ENCODE results near the gene REPS1. TPM values are rescaled to one million over a fixed set of nuclear protein-coding genes. Genes with fewer than 3 reads are reported as not detected.

REPS1 gene
- total RNA-seq (10 to 100 TPM; 41.2 to 75.7 (median 61.6) TPM), polyA plus RNA-seq (10 to 100 TPM; 17.2 to 31.5 (median 26.5) TPM)
- long read RNA-seq, donor 1 = 0 reads
- long read RNA-seq, donor 2, full-length matches to known transcripts = 3 of 3 reads
- long read RNA-seq, donor 2, partial matches to known transcripts = 0 of 3 reads
- long read RNA-seq, donor 2, other reads (novel, unspliced or antisense) = 0 of 3 reads

- WGBS, 5 donors = 0 to 1% (median 0%) methylated on average over 31 to 105 of the region's 105 CpGs
- H3K4me3 ChIP-seq = peak within 1 kb of the TSS; percentile 66 to 88 (median 76)
- intact Hi-C loops (cut with DNase I; ENCODE audit: low total_unique reads) = loop anchor here (5.0 kb wide), 1 partner anchor 171 kb away; no protein-coding TSS in a partner anchor
- DNase-seq = peak; percentile 98
- H3K9me3 ChIP-seq = no peaks in the 10 kb centered on the region
- no peak for TF ChIP-seq POLR2A (IDR thresholded peaks at IDR 0.05)
- peak; percentile 93 to 96 (median 93) for TF ChIP-seq POLR2AphosphoS5 (IDR thresholded peaks at IDR 0.05)
- TF ChIP-seq, protein P1, sequence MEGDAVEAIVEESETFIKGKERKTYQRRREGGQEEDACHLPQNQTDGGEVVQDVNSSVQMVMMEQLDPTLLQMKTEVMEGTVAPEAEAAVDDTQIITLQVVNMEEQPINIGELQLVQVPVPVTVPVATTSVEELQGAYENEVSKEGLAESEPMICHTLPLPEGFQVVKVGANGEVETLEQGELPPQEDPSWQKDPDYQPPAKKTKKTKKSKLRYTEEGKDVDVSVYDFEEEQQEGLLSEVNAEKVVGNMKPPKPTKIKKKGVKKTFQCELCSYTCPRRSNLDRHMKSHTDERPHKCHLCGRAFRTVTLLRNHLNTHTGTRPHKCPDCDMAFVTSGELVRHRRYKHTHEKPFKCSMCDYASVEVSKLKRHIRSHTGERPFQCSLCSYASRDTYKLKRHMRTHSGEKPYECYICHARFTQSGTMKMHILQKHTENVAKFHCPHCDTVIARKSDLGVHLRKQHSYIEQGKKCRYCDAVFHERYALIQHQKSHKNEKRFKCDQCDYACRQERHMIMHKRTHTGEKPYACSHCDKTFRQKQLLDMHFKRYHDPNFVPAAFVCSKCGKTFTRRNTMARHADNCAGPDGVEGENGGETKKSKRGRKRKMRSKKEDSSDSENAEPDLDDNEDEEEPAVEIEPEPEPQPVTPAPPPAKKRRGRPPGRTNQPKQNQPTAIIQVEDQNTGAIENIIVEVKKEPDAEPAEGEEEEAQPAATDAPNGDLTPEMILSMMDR (IDR thresholded peaks at IDR 0.05 in 8 of 11, conservative IDR thresholded peaks at IDR 0.05 in 3 of 11) = peak; percentile 76 to 99 (median 96)
- H3K27ac ChIP-seq = peak within 1 kb of the TSS; percentile 86 to 96 (median 92)
- no peaks in the 10 kb centered on the region for H3K36me3 ChIP-seq
- H3K4me1 ChIP-seq = peaks cover 23 to 58% (median 51%) of the 10 kb centered on the region in 6 donors
- no peaks in the 10 kb centered on the region for H3K27me3 ChIP-seq (replicated peaks in 1 of 7)
Measured at GRCh38 chr6:138987643-138988468, at the start of gene REPS1. Gene REPS1 (minus strand): TSS chr6:138988253. CDS start chr6:138987682, 571 bp downstream.

- H3K27ac ChIP-seq = no peak overlapping the region
- no peaks in the 10 kb centered on the region for H3K27me3 ChIP-seq (replicated peaks in 1 of 7)
- H3K4me3 ChIP-seq = no peak overlapping the region
- TF ChIP-seq, protein P1 (IDR thresholded peaks at IDR 0.05 in 8 of 11, conservative IDR thresholded peaks at IDR 0.05 in 3 of 11) = no peak
- TF ChIP-seq POLR2A (IDR thresholded peaks at IDR 0.05) = no peak
- TF ChIP-seq POLR2AphosphoS5 (IDR thresholded peaks at IDR 0.05) = no peak
- H3K36me3 ChIP-seq = peaks cover 2 to 96% (median 40%) of the 10 kb centered on the region in 6 donors
- intact Hi-C loops (cut with DNase I; ENCODE audit: low total_unique reads) = no loop called here
- peaks cover 0 to 26% (median 9%) of the 10 kb centered on the region in 6 donors for H3K4me1 ChIP-seq
- no peaks in the 10 kb centered on the region for H3K9me3 ChIP-seq
- no peak for DNase-seq
- 90 to 95% (median 91%) methylated on average over 5 of the region's 5 CpGs for WGBS, 5 donors
Measured at GRCh38 chr6:139037490-139037889, 49.4 kb upstream of the REPS1 start.

- H3K27ac ChIP-seq = peak overlapping the region in 7 of 8 donors; percentile 88 to 97 (median 92)
- H3K4me1 ChIP-seq = peaks cover 8 to 80% (median 38%) of the 10 kb centered on the region in 6 donors
- DNase-seq = no peak
- H3K4me3 ChIP-seq = peak overlapping the region; percentile 89 to 98 (median 98)
- H3K27me3 ChIP-seq (replicated peaks in 1 of 7) = no peaks in the 10 kb centered on the region
- 19 to 32% (median 24%) methylated on average over 9 of the region's 9 CpGs for WGBS, 5 donors
- H3K36me3 ChIP-seq = peaks cover 0 to 27% (median 10%) of the 10 kb centered on the region in 6 donors
- peak in 1 of 3 donors; percentile 71 for TF ChIP-seq POLR2AphosphoS5 (IDR thresholded peaks at IDR 0.05)
- TF ChIP-seq, protein P1 (IDR thresholded peaks at IDR 0.05 in 8 of 11, conservative IDR thresholded peaks at IDR 0.05 in 3 of 11) = no peak
- peak in 1 of 3 donors; percentile 40 for TF ChIP-seq POLR2A (IDR thresholded peaks at IDR 0.05)
- H3K9me3 ChIP-seq = no peaks in the 10 kb centered on the region
- intact Hi-C loops (cut with DNase I; ENCODE audit: low total_unique reads) = no loop called here
Measured at GRCh38 chr6:139030228-139030963, 42.3 kb upstream of the REPS1 start.

Measured in spleen (tissue), 13 donors.